Activated CD4-positive, alpha-beta T cell treated with anti-CD3 and anti-CD28 coated beads for 1 hour (primary cell): ENCODE results near the gene PFAS.

ENCODE experiments used
- DNase-seq: peaks from one replicate; pipeline ENCODE4 v3.0.0-alpha.2; 2020

PFAS gene

DNA sequence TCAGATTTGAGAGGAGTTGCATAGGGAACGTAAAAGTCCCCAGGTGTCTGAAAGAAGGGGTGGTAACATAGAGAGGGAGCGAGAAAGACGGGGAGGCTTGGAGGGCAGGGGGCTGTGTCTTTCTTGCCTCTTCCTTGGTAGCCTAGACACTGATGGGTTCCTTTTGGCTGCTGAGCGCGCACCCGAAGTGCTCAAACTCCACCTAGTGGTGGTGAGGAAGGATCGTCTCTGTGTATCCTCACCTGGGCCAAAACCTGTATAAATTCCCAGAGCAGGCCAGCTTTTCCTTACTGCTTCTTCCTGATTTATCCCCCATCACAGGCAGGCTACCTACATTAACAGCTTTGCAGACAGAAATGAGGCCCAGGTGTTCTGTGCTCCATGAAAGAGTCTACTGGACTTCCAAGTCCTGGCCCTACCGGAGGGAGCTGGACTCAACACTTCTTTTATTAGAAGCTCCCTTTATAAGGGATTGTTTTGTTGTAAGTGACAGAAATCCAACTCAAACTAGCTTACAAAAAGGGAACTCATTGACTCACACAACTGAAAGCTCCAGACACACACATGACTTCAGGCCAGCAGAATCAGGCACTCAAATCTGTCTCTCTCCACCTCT lies 51.6 kb downstream of the PFAS start:
- DNase-seq = peak; percentile 47

DNA sequence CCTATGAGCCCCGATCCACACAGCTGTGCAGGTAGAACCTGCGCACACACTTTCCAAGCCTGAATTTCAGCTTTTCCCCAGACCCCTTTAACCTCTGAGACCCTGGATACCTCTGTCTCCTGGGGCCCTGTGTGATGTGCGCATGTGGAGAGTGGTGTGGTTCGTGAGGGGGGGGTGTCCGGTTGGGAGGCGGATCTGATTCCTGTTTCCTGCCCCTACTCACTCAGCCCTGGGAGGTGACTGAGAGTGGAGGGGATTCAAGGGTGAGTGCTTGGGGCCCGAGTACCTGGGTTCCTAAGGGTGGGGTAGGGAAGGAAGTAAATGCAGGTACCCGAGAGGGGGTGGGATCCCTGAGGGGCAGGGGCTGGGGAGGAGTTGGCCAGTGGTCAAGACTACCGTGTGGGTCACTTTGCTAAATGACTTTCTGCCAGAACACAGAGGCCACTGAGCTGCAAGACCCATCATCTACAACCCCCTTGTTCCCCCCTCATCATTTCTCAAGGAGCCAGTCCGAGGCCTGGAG lies 61.6 kb downstream of the PFAS start:
- no peak for DNase-seq

DNA sequence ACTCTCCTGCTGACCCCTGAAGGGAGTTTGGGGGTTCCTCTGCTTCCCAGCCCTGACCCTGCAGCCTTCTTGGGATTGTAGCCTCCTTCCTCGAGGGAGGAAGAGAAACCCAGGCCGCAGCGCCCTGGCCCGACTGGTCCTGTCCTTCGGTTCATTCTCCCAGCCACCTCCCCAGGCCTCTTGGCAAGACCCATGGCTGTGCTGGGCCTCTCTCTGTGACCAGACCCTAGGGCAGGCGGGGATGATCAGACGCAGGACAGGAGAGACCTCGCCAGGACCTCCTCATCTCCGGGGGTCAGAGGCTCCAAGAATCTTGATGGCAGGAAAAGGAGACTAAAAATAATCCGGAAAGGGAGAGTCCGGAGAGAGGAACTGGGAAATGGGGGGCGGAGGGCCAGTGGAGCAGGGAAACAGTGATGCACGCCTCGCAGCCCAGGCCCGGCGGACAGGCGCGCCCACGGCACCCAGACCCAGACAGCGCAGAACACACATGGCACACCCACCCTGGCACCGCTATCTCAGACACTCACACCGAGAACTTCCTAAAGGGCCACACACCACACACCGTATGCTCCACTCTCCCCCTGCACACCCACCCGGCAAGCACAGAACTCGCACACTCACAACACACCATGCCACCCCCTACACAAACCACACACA lies 62.2 kb downstream of the PFAS start:
- no peak for DNase-seq

DNA sequence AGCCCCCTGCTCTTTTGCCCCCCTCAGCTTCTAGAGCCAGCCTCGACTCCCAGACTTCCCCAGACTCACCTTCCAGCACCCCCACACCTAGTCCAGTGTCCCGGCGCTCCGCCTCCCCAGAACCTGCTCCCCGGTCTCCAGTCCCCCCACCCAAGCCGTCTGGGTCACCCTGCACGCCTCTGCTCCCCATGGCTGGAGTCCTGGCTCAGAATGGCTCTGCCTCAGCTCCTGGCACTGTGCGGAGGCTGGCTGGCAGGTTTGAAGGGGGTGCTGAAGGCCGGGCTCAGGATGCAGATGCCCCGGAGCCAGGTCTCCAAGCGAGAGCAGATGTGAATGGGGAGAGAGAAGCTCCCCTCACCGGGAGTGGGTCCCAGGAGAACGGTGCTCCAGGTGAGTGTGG lies 63.2 kb downstream of the PFAS start:
- no peak for DNase-seq

DNA sequence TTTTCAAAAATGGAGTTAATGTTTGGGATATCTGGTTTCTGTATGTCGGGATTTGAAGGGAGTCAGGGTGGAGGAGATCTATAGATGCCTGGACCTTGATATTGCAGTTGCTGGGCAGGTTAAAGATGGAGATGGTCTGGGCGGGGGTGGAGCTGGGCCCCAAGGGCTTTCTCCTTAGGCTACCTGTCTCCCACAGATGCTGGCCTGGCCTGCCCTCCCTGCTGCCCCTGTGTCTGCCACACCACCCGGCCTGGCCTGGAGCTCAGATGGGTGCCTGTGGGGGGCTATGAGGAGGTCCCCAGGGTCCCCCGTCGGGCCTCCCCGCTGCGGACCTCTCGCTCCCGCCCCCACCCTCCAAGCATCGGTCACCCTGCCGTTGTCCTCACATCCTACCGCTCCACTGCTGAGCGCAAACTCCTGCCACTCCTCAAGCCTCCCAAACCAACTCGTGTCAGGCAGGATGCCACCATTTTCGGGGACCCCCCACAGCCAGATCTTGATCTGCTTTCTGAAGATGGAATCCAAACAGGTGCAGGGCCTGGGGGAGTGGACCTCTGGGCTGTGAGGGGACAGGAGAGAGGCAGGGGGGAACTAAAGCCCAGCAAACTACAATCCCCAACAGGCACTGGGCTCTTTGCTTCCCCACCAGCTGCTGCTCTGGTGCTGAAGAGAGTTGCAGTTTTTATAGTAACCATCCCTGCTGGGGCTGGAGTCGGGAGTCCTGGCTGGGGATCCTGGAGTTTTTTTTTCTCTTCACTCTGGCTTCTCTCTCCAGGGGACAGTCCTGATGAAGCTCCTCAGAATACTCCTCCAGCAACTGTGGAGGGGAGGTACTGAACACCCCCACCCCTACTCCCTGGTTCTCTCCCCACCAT lies 63.9 kb downstream of the PFAS start:
- no peak for DNase-seq

DNA sequence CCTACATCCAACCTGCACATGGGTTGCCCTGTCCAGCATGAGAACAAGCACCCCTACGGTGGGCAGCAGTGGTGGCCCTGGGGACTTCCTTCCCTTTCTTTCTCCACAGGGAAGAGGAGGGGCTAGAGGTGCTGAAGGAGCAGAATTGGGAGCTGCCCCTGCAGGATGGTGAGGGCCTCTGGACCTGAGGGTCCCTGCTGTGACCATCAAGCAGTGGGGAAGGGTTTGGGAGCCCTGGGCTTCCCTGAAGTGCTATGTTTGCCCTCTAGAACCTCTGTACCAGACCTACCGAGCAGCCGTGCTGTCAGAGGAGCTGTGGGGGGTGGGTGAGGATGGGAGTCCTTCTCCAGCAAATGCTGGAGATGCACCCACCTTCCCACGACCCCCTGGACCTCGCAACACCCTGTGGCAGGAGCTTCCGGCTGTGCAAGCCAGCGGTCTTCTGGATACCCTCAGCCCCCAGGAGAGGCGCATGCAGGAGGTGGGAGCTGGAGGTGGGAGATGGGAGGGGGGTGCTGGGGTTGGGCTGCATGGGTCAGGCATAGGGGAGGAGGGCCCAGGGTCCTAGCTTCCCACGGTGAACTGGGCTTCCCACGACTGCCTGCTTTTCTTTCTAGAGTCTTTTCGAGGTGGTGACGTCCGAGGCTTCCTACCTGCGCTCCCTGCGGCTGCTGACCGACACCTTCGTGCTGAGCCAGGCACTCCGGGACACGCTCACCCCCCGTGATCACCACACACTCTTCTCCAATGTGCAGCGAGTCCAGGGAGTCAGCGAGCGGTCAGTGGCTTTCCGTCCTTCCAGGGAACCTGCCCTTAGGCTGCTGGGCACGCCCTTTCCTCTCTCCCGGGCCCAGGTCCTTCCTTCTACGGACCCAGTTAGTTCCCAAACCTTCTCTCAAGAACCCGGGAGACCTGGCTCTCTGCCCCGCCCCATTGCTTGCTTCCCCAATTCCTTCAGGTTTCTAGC lies 66.0 kb downstream of the PFAS start:
- DNase-seq = no peak

DNA sequence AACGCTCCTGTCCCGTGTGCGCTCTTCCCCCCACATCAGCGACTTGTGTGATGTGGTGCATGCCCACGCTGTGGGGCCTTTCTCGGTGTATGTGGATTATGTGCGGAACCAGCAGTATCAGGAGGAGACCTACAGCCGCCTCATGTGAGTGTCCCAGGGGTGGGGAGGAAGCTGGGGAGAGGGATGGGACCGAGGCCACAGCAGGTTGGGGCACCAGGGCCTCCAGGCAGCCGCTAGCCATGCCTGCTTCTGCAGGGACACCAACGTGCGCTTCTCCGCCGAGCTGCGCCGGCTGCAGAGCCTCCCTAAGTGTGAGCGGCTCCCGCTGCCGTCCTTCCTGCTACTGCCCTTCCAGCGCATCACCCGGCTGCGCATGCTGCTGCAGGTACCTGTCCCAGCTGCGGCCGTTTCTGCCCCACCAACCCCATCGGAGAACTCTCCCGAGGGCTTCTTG lies 66.7 kb downstream of the PFAS start:
- no peak for DNase-seq

DNA sequence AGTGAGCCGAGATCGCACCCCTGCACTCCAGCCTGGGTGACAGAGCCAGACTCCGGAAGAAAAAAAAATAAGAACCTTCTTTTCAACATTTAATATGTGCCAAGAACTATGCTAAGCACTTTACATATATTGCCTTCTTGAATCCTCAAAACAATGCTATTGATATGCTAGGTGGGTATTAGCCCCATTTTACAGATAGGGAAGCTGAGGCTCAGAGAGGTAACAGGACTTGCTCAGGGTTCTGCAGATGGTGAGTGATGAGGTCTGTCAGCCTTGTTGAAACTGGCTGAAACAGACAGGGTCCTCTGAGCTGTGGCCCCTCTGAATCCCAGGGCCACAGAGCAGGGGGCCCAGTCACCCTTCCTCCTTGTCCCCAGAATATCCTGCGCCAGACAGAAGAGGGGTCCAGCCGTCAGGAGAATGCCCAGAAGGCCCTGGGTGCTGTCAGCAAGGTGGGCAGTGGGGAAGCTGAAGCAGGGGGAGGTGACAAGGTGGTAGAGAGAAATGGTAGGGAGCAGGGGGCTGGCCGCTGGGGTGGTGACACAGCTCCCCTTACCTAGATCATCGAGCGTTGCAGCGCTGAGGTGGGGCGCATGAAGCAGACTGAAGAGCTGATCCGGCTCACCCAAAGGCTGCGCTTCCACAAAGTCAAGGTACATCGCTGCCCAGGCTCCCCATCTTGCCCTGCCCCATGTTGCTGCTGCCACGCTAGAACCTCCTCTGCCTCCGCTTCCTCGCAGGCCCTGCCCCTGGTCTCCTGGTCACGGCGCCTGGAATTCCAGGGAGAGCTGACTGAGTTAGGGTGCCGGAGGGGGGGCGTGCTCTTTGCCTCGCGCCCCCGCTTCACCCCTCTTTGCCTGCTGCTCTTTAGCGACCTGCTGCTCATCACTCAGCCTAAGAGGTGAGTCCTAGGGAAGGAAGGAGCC lies 69.2 kb downstream of the PFAS start:
- DNase-seq = no peak
